HG03025 (cell line): ENCODE results near the gene RRP1B.
"Not testable (repeated sequence)": the region's sequence is repeated elsewhere in the genome, so short reads cannot be mapped to it uniquely, and the experiment has no call there.

Source experiments
- ATAC-seq: cut with Tn5 transposase; IDR thresholded peaks from one replicate; pipeline ENCODE4 v1.9.1; 2021; ENCODE audit warnings: mild to moderate bottlenecking, moderate library complexity; ENCODE audit not compliant: unreplicated experiment, low FRiP score

Gene RRP1B

GRCh38 chr21:43659136-43660000 is at the start of gene RRP1B, which contains the start of gene HSF2BP:
TSS of gene RRP1B (plus strand) at chr21:43659560. CDS start at chr21:43659665, 105 bp downstream.
TSS of gene HSF2BP (minus strand) at chr21:43659488. CDS start at chr21:43658096, 1,392 bp downstream.
- ATAC-seq: peak; percentile 65

GRCh38 chr21:43611598-43612369 is 47.6 kb upstream of the RRP1B start:
- no peak for ATAC-seq

- ATAC-seq: no peak
Observed at GRCh38 chr21:43613755-43614638, 45.4 kb upstream of the RRP1B start.

GRCh38 chr21:43614839-43615238 is 44.5 kb upstream of the RRP1B start:
- no peak for ATAC-seq

- not testable (repeated sequence) for ATAC-seq
Observed at GRCh38 chr21:43616861-43617260, 42.5 kb upstream of the RRP1B start.

- ATAC-seq: no peak
Observed at GRCh38 chr21:43618940-43619339, 40.4 kb upstream of the RRP1B start.

- ATAC-seq: no peak
Observed at GRCh38 chr21:43619344-43619743, 40.0 kb upstream of the RRP1B start.

GRCh38 chr21:43619856-43620255 is 39.5 kb upstream of the RRP1B start:
- no peak for ATAC-seq

- no peak for ATAC-seq
Observed at GRCh38 chr21:43622796-43623195, 36.6 kb upstream of the RRP1B start.

- ATAC-seq: no peak
Observed at GRCh38 chr21:43623588-43623987, 35.8 kb upstream of the RRP1B start.

- no peak for ATAC-seq
Observed at GRCh38 chr21:43624339-43624738, 35.0 kb upstream of the RRP1B start.

GRCh38 chr21:43626390-43626789 is 33.0 kb upstream of the RRP1B start:
- no peak for ATAC-seq

GRCh38 chr21:43627527-43627926 is 31.8 kb upstream of the RRP1B start:
- no peak for ATAC-seq

- no peak for ATAC-seq
Observed at GRCh38 chr21:43631411-43632107, 27.8 kb upstream of the RRP1B start.

- no peak for ATAC-seq
Observed at GRCh38 chr21:43632373-43632905, 26.9 kb upstream of the RRP1B start.

- no peak for ATAC-seq
Observed at GRCh38 chr21:43634618-43635017, 24.7 kb upstream of the RRP1B start.

- ATAC-seq: no peak
Observed at GRCh38 chr21:43635436-43635835, 23.9 kb upstream of the RRP1B start.

- no peak for ATAC-seq
Observed at GRCh38 chr21:43637530-43638158, 21.7 kb upstream of the RRP1B start.
